Endometrial microvascular endothelial cells (primary cell): ENCODE results near the gene MACROD2. TPM values are rescaled to one million over a fixed set of nuclear protein-coding genes. Genes with fewer than 3 reads are reported as not detected.

Source experiments
- in situ Hi-C: cut with HindIII; loops from 2 replicates; pipeline ENCODE4 v1.10.0; 2017; ENCODE audit warnings: low sequenced_read_pairs, low pct_unique_long_range_greater_than_20kb; ENCODE audit errors: inconsistent ontology term
- total RNA-seq: library from RNA; depleted of rRNA; stranded (reverse); fragments of >200 nt; gene quantifications from one replicate; pipeline ENCODE4 v1.2.3, GENCODE V29; 2015; ENCODE audit errors: inconsistent ontology term

MACROD2 gene
- total RNA-seq, 1 donor from 2014 or later: not detected

DNA sequence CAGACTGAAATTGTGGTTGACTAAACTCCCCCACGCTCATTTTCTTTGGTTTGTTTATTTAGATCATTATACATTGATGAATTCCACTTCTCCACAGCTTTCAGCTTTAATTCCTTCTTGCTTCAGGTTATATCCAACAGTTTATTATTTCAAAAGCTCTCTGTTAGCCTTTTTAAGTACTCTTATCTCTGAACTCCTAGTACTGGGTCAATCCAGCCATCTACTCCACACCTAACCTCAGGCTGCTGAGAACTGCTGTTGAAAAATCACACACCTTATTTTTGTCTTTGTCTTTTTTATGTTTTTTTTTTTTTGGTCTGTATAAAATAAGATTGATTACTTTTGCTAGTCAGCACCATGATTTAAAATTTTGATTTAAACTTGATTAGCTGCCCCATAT lies 309.2 kb downstream of the MACROD2 start:
- in situ Hi-C loops: no loop called here

DNA sequence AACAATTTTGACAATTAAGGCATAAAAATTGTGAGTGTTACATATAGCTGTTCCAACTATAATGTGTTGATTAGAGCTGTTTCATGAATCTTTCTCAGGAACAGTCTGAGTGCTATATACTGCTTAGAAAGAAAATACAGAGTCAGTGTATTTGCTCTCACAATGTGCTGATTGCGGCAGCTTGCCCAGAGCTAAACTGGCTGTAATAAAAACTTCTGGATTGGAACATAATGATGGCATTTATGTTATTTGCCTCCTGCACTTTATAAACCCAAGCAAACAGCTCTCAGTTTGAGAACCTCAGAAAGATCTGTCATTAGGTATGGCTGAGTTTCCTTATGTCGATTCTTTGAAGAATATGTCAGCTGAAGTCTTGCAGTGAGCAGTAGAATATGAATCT lies 312.6 kb downstream of the MACROD2 start:
- in situ Hi-C loops: no loop called here

DNA sequence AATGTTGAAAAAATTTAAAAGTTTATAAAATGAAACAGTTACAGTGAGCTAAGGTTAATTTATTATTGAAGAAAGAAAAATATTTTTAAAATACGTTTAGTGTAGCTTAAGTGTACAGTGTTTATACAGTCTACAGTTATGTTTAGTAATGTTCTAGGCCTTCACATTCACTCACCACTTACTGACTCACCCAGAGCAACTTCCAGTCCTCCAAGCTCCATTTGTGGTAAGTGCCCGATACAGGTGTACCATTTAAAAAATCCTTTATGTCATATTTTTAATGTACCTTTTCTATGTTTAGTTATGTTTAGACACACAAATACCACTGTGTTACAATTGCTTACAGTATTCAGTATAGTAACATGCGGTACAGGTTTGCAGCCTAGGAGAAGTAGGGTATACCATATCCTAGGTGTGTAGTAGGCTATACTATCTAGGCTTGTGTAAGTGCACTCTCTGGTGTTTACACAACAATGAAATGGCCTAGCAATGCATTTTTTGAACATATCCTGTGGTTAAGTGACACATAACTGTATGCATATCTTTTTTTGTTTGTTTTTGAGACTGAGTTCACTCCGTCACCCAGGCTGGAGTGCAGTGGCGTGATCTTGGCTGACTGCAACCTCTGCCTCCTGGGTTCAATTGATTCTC lies 315.8 kb downstream of the MACROD2 start:
- in situ Hi-C loops: no loop called here

DNA sequence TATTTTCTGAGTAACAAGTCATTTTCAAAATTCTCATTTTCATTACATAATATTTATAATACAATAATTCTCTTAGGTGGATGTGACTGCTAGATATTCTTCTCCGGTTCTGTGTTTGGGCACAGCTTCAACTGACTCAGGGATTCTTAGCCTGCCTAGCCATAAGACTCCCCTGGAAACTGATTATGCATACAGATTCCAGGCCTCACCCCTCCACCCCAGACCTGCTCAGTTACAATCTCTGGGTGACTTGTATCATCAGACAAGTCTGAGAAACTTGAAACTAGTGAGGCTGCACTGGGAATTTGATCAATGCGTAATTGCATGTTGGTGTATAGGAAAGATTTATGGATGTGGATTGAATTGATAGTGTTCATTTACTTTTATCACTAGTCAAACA lies 316.7 kb downstream of the MACROD2 start:
- in situ Hi-C loops: no loop called here

DNA sequence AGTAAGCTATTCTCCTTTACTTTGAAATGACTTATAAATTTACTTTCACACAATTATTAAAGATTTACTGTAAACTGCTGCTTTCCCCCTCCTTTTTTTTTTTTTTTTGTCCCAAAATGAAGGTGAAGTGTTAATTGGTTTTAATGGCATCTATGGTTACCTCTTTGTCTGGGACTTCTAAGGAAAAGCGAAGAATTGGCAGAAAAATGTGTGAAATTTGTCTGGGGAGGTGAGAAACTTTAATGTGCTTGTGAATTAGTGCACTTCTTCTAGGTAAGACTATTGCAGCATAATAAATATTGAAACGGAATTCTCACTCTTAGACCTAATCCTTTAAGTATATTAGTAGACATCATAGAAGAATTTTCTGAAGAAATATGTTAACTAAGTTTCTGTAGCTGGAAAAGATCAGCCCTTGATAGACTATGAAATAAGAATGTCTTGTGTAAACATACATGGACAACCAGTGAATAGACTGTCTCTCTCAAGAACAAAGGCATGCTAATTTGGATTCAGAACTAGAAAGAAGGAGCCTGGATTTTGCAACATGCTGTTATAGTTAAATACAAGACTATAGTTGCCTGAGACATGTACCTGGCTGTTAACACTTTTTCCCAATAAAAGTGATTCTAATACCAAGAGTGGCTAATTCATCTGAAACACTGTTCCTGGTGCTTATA lies 318.2 kb downstream of the MACROD2 start:
- in situ Hi-C loops: no loop called here

DNA sequence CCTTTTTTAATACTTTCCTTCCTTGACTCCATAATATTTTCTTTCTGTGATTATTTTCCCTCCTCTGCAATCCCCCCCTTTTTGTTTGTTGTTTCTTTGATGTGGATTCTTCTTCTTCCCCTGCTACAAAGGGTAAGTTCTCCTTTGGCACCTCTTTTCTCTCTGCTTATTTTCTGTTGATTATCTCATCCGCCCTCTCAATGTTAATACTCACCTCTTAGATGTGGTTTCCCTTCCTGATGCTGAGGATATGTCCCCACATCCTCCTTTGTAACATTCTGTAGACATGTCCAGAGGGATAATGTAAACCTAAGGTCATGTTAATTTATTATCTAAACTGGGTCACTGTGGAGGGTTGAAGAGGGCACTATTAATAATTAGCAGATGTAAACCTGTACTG lies 324.4 kb downstream of the MACROD2 start:
- in situ Hi-C loops: no loop called here

DNA sequence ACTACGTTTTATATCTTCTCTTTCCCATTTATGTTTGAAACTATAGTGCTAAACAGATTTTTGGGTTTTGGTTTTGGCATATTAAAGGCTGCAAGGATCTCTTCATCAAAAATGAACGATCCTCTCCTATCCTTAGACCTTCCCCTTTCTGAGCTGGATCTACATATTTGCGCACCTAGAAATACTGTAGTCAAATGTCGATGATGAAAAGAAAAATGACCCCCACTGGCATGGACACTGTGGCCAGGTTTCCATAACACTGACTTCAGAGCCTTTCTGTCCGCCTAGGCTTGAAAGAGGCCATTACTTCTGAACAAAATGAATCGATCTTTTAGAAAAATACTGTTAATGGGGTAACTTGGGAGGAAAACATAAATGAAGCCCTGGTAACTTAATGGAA lies 336.3 kb downstream of the MACROD2 start:
- in situ Hi-C loops: no loop called here

DNA sequence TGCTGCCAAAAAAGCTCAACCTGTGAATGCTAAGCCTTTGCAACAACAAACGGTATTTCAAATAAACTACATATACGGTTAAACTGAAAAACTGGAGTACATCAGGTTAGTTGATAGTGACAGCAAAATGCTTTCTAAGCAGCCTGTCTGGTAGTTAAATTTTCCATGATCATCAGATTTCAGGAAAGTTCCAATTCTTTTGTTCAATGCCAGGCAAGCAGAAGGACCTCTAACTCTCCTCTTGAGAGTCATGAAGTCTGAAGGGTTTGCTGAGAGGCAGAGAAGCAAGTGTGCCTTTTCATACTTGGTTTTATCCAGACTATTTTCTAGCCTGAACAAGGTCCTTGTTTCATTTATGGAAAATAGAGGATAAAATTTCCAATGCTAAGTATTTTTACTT lies 337.6 kb downstream of the MACROD2 start:
- in situ Hi-C loops: no loop called here

DNA sequence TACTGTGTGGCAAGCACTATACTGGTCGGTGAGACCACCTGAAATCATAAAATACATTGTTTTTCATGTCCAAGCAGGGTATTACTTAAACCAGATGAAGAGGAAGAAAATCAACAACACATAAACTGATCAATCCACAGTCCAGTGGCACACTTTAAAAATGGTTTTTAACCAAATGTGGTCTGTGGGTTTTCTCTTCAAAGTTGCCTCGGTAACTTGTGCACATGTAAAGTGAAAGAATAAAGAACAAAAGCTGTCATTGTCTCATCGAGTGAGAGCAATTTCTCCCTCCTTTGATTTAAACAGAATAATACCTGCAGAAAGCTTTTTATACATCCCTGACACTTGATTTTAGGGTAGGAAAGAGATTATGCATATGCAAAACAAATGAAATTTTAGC lies 338.4 kb downstream of the MACROD2 start:
- in situ Hi-C loops: no loop called here

DNA sequence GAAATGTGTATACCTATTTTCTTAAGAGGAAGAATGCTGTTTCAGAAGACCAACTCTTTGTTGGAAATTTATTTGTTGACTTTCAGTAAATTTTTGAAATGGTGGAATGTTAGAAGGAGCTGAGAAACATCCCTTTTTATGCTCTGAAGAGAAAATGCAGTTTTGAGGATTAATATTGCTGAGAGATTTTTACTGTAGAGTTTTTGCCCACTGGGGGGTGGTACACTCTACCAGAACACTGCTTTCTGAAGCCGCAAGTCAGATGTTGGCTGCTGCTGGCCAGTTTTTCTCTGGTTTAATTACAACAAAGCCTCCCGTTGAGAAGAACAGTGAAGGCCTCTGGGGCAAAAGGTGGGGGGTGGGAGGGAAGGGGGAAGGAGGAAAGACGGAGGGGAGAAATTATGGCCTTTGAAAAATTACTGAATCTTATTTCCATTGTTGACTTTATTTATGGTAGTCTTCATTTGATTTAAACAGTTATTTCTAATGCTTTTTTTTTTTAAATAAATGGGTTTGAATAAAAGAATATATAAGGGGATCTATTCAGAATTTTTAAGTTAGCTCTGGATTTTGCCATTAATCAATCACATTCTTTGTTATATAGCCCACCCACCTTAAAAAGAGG lies 339.1 kb downstream of the MACROD2 start:
- in situ Hi-C loops: no loop called here

DNA sequence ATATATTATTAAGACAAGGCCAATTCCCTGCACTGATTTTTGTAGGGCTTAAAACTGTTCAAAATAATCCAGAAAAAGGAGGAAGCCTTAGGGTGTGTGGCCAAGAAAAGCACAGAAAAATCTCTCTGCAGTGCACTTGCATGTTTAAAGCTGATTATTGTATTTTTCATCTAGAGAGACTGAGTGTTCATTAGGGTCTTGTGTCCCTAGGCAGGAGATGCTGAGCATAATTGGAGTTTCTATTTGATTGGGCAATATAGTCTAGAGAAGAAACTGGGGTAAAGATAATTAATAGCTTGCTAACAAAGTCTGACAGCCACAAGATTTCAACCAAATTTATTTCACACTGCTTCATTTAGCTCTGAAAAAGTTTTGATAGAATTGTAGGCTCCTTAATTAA lies 339.7 kb downstream of the MACROD2 start:
- in situ Hi-C loops: no loop called here

DNA sequence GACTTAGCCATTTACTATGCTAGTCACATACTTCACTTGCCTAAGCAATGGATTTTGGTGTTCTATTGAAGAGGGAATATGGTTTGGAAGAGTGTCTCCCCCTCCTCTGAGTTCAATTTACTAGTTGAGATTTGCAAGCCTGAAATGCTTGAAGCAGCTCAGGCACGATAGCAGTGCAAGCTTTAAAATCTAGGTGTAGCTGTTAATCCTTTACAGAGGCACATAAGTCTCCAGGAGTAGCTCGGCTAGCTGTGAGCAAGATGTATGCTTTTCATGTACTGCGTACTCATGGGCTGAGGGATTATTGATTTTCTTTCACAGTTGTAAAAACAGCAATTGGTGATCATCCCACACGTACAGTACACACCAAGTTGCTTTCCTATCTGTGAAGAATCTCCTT lies 341.4 kb downstream of the MACROD2 start:
- in situ Hi-C loops: no loop called here

DNA sequence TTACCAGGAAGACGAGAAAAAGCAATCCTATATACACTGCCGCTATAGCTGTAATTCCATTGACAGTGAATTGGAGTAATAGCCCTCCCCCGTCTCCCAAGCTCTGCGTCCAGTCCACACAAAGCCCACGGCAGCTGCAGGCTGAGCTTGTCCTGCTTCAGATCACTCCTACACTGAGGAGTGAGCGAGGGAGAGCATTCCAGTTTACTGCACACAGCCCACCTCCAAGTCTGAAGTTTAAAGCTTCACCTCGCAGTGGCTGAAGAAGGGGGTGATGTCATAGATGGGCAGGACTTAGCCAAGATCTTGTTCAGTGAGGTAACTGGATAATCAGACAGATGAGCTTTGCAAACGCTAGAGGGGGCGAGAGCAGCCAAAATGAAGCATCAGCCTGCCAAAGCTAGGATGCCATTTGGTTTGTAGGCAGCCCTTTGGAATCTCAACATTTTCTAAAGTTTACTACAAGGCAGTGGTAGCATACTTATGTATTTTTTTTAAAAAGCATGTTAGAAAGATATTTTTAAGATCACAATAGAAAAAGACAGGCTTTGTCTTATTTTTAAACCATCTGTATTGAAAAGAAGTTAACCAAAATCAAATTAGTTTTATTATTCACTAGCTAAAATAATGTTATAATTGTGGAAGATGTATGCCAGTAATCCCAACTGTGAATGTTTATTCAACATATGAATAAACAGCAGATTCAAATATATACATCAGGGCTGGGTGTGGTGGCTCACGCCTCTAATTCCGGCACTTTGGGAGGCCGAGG lies 342.3 kb downstream of the MACROD2 start, which contains the start of gene FLRT3:
Gene FLRT3 (minus strand): TSS at position 213 of the 772 bp plus-strand sequence. CDS start 10,106 bp downstream, outside the sequence.
- in situ Hi-C loops: no loop called here

DNA sequence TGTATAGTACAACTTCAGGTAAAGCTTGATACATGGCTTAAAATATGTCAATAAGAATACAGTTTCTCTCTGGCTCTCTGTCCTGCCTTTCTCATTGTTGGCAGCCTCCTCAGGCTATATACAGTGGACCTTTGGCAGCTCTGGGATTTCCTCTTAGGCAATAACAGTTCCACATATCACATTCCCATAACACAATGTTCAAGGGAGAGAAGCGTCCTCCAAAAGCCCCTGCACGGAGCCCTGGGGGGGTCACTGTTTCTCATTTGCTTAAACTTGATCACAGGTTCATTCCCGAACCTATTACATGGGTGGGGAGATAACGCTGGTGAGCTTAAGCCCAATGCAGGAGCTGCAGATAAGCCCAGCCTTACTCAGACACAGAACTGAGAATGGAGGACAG lies 346.5 kb downstream of the MACROD2 start:
- in situ Hi-C loops: no loop called here

DNA sequence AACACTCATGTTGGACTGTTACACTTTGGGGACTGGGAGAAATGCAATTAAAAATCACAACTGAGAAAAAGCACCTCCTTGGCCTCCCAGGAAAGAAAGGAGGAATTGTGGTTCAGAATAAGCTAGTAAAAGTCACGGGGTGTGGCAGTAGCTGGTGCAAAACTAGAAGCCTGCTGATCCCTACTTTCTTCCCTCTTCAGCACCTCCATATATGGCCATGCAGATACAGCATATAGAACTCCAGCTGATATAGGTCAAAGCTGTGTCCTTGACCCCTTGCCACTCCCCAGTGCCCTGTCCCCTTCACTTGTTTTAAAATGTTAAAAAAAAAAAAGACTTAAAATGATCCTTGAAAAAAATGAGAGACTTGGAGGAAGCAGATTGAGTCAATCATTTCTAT lies 347.6 kb downstream of the MACROD2 start:
- in situ Hi-C loops: no loop called here

DNA sequence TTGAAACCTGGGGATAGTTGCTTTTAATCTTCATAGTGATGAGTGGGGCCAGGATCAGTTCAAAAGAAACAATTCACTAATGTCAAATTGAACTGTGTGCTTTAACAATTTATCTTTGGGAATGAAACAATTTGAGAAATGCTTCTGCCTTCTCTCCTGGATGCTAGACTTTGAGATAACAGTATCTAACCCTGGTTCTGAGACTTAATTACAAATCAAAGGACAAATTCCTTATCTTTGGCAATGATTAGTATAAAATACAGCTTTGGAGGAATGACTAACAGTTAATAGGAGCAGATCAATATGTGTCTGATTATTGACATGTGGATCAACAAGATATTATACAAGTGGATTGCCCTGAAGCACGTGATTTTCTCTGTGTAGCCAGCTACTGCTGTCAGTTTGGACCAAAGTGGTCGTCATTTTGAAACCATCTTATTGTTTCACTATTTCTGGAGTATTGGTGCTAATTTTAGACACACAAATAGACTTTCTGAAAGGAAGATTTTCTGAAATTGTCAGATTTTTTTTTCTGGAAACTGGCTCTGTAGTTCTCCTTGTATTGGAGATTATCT lies 348.3 kb downstream of the MACROD2 start:
- in situ Hi-C loops: no loop called here

DNA sequence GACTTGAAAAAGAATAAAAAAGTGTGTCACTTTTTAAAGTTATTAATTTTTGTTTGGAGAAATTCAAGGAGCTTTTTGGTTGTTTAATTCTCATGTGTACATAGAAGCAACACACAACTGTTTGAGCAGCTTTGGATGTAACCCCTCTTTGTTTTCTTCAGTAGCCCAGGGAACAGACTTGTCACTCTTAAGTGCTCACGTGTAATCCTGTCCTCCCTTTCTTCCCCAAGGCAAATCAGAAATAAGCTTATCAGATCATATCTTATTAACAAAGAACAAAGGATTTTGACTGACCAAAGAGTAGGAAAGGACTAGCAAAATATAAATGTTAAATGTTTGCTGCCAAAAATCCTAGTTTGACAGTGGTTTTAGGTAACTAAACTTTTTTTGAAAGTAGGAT lies 349.4 kb downstream of the MACROD2 start:
- in situ Hi-C loops: no loop called here

DNA sequence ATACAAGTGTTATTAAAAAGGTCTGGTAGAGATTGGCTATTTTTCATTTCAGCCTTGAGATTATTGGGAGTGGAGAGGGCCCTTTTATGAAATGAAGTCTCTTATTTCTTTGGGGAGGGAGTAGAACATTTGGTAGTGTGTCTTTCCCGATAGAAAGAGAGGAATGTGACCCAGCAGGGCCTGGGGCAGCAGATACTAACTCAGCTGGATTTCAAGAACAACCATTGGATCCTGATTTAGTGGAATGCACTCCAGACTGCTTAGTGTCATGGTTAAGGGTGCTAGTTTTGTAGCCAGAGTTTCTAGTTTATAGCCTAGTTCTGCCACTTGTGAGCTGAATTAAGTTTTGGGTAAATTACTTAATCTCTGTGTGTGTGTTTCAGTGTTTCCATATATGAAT lies 360.5 kb downstream of the MACROD2 start:
- in situ Hi-C loops: no loop called here

DNA sequence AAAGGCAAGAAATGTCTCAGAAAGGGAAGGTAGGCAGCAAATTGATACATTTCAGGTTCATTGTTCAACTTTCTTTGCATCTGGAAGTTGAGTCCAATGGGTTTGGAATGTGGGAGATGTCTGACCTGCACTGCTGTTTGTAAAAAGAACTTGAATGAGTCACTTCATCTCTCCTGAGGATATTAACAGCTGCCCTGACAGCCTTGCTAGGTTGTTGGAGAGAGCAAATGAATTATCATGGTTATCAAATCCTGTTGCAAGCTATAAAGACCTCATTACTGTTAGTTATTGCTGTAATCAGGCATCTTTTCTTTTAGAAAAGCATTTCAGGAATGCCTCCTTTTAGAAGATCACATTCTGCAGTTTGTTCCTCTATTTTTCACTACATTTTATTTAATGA lies 365.1 kb downstream of the MACROD2 start:
- in situ Hi-C loops: no loop called here
